DMS 273 (cell line): ENCODE measurements around the gene NSUN4.
"Not testable (repeated sequence)": the region's sequence is repeated elsewhere in the genome, so short reads cannot be mapped to it uniquely, and the experiment has no call there.

Experiments used
- DNase-seq: peaks from one replicate; lab custom pipeline; 2025; ENCODE audit not compliant: unreplicated experiment; lab: John Stamatoyannopoulos, UW

The NSUN4 gene

GRCh38 chr1:46340404-46341221, at the start of gene NSUN4:
Gene NSUN4 (plus strand): TSS chr1:46340807. CDS start chr1:46340827, 20 bp downstream.
- peak; percentile 97 for DNase-seq

GRCh38 chr1:46295306-46295705, 45.3 kb upstream of the NSUN4 start:
- DNase-seq: no peak

GRCh38 chr1:46298387-46298786, 42.2 kb upstream of the NSUN4 start:
- DNase-seq: no peak

GRCh38 chr1:46300673-46301405, 39.8 kb upstream of the NSUN4 start:
- DNase-seq: no peak

GRCh38 chr1:46301406-46301807, 39.2 kb upstream of the NSUN4 start:
- DNase-seq: no peak

- peak; percentile 73 for DNase-seq
These were observed 38.6 kb upstream of the NSUN4 start for GRCh38 chr1:46301808-46302640.

GRCh38 chr1:46302641-46303037, 38.0 kb upstream of the NSUN4 start:
- DNase-seq: peak; percentile 67

GRCh38 chr1:46303038-46303871, 37.4 kb upstream of the NSUN4 start, which contains the start of the genes LRRC41 and UQCRH:
Gene LRRC41 (minus strand): TSS chr1:46303616. CDS start chr1:46303322, 294 bp downstream.
Gene UQCRH (plus strand): TSS chr1:46303698. CDS start chr1:46303767, 69 bp downstream.
- DNase-seq: peak; percentile 97

GRCh38 chr1:46303872-46304326, 36.7 kb upstream of the NSUN4 start:
- no peak for DNase-seq

GRCh38 chr1:46306159-46306530, 34.5 kb upstream of the NSUN4 start:
- no peak for DNase-seq

- DNase-seq: no peak
These were observed 31.0 kb upstream of the NSUN4 start for GRCh38 chr1:46309401-46310159.

- no peak for DNase-seq
These were observed 30.3 kb upstream of the NSUN4 start for GRCh38 chr1:46310321-46310720.

GRCh38 chr1:46315669-46316403, 24.8 kb upstream of the NSUN4 start:
- peak; percentile 26 for DNase-seq

- no peak for DNase-seq
These were observed 23.3 kb upstream of the NSUN4 start for GRCh38 chr1:46317323-46317722.

GRCh38 chr1:46319301-46319700, 21.3 kb upstream of the NSUN4 start:
- not testable (repeated sequence) for DNase-seq

GRCh38 chr1:46319960-46320914, 20.4 kb upstream of the NSUN4 start:
- DNase-seq: not testable (repeated sequence)

- not testable (repeated sequence) for DNase-seq
These were observed 18.4 kb upstream of the NSUN4 start for GRCh38 chr1:46322191-46322590.
